ENCODE results near the gene VIL1. TPM values are rescaled to one million over a fixed set of nuclear protein-coding genes. Genes with fewer than 3 reads are reported as not detected.

VIL1 gene
- total and polyA plus RNA-seq, 9 of the 15 experiments (the other 6 are each of a cell fraction or from before 2014, with no cell fraction given): 0.51 to 2.7 (median 1.2) TPM

DNA sequence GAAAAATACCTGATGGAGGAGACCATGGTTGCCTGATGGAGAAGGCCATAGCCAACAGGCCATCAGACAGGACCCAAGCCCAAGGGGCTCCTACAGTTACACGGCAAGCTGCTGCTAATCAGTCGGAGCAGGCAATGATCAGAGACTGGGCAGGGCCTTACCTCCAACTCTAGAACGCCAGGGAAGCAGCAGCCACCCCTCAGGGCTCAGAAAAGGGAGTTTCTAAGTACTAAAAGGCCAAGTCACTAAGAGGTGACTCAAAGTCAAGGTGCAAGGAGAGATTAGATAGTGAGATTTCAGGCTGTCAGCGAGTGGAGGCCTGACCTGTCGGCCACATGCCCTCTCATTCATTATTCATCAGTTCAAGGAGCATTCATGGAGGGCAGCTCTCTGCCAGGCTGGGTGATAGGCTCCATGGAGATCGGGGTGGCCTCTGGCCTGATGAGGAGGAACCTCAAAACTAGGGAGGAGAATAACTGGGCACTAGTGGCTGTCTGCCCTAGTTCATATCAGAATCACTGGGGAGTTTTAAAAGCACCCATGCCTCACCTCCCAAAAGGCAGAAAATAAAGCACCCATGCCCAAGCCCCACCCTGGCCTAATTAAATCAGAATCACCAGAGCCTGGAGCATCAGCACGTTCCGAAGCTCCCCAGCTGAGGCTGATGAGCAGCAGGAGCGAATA is 3.6 kb downstream of the VIL1 start (continued):
- TF ChIP-seq, protein P1, sequence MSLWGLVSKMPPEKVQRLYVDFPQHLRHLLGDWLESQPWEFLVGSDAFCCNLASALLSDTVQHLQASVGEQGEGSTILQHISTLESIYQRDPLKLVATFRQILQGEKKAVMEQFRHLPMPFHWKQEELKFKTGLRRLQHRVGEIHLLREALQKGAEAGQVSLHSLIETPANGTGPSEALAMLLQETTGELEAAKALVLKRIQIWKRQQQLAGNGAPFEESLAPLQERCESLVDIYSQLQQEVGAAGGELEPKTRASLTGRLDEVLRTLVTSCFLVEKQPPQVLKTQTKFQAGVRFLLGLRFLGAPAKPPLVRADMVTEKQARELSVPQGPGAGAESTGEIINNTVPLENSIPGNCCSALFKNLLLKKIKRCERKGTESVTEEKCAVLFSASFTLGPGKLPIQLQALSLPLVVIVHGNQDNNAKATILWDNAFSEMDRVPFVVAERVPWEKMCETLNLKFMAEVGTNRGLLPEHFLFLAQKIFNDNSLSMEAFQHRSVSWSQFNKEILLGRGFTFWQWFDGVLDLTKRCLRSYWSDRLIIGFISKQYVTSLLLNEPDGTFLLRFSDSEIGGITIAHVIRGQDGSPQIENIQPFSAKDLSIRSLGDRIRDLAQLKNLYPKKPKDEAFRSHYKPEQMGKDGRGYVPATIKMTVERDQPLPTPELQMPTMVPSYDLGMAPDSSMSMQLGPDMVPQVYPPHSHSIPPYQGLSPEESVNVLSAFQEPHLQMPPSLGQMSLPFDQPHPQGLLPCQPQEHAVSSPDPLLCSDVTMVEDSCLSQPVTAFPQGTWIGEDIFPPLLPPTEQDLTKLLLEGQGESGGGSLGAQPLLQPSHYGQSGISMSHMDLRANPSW (CRISPR knock-in tag; IDR thresholded peaks at IDR 0.05): no peak
- no peak for TF ChIP-seq ZNF140 (CRISPR knock-in tag; IDR thresholded peaks at IDR 0.05)
- peak; percentile 98 for TF ChIP-seq DPF2 (IDR thresholded peaks at IDR 0.05)
- no peak for TF ChIP-seq ZNF274 (IDR thresholded peaks at IDR 0.05; ENCODE audit: borderline replicate concordance, low read depth, low read length)
- no peak for TF ChIP-seq ZKSCAN8 (CRISPR knock-in tag; IDR thresholded peaks at IDR 0.05)
- peak; percentile 55; the same call in 1 of the 2 replicates for TF ChIP-seq RNF2 (IDR thresholded peaks at IDR 0.05)
- no peak for TF ChIP-seq RBM14 (IDR thresholded peaks at IDR 0.05; ENCODE audit: borderline replicate concordance, insufficient read depth, low read depth, low read length)
- no peak for TF ChIP-seq ELF2 (CRISPR knock-in tag; IDR thresholded peaks at IDR 0.05)
- TF ChIP-seq MAZ (CRISPR knock-in tag; conservative IDR thresholded peaks at IDR 0.05 in 1 of 2, IDR thresholded peaks at IDR 0.05 in 1 of 2): no peak
- TF ChIP-seq CBFA2T3 (IDR thresholded peaks at IDR 0.05): peak; percentile 93
- TF ChIP-seq ETS2 (tag; IDR thresholded peaks at IDR 0.05; ENCODE audit: borderline replicate concordance, poor library complexity, severe bottlenecking): no peak
- no peak for TF ChIP-seq HNRNPH1 (optimal IDR thresholded peaks at IDR 0.05; ENCODE audit: low read depth, low read length)
- TF ChIP-seq, protein P2, sequence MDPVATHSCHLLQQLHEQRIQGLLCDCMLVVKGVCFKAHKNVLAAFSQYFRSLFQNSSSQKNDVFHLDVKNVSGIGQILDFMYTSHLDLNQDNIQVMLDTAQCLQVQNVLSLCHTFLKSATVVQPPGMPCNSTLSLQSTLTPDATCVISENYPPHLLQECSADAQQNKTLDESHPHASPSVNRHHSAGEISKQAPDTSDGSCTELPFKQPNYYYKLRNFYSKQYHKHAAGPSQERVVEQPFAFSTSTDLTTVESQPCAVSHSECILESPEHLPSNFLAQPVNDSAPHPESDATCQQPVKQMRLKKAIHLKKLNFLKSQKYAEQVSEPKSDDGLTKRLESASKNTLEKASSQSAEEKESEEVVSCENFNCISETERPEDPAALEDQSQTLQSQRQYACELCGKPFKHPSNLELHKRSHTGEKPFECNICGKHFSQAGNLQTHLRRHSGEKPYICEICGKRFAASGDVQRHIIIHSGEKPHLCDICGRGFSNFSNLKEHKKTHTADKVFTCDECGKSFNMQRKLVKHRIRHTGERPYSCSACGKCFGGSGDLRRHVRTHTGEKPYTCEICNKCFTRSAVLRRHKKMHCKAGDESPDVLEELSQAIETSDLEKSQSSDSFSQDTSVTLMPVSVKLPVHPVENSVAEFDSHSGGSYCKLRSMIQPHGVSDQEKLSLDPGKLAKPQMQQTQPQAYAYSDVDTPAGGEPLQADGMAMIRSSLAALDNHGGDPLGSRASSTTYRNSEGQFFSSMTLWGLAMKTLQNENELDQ (CRISPR knock-in tag; IDR thresholded peaks at IDR 0.05; ENCODE audit: borderline replicate concordance): no peak
- TF ChIP-seq, protein P3, sequence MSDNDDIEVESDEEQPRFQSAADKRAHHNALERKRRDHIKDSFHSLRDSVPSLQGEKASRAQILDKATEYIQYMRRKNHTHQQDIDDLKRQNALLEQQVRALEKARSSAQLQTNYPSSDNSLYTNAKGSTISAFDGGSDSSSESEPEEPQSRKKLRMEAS (CRISPR knock-in tag; IDR thresholded peaks at IDR 0.05): no peak
- no peak for TF ChIP-seq SMAD2 (IDR thresholded peaks at IDR 0.05; ENCODE audit: low read depth, low read length)
- no peak for TF ChIP-seq SNIP1 (IDR thresholded peaks at IDR 0.05; ENCODE audit: low read depth)
- TF ChIP-seq RBM22 (IDR thresholded peaks at IDR 0.05; ENCODE audit: low read depth, low read length, poor library complexity, severe bottlenecking): no peak
- no peak for TF ChIP-seq ZNF143 (CRISPR knock-in tag; IDR thresholded peaks at IDR 0.05)
- no peak for TF ChIP-seq ZNF699 (CRISPR knock-in tag; IDR thresholded peaks at IDR 0.05; ENCODE audit: insufficient replicate concordance)
- no peak for TF ChIP-seq ZBTB17 (CRISPR knock-in tag; IDR thresholded peaks at IDR 0.05)
- TF ChIP-seq ZNF12 (CRISPR knock-in tag; IDR thresholded peaks at IDR 0.05): no peak
- peak; percentile 93 for TF ChIP-seq GATA2 (CRISPR knock-in tag; IDR thresholded peaks at IDR 0.05)
- TF ChIP-seq MTA3 (IDR thresholded peaks at IDR 0.05; ENCODE audit: borderline replicate concordance): peak; percentile 83; the same call in 1 of the 2 replicates
- peak; percentile 98 for TF ChIP-seq SMARCA4 (IDR thresholded peaks at IDR 0.05)
- no peak for TF ChIP-seq CCAR2 (IDR thresholded peaks at IDR 0.05; ENCODE audit: low read depth, low read length)
- no peak for TF ChIP-seq MCM5 (IDR thresholded peaks at IDR 0.05; ENCODE audit: low read depth)
- peak; percentile 92 for TF ChIP-seq ZEB2 (IDR thresholded peaks at IDR 0.05)

All from K562 (cell line).